Activated CD4-positive, alpha-beta T cell treated with anti-CD3 and anti-CD28 coated beads, Interleukin-2, amount 10 ng/mL, durations not matched to agents 24 days and 14 days (primary cell): Measurements from ENCODE around the gene C10orf90. TPM values are rescaled to one million over a fixed set of nuclear protein-coding genes. Genes with fewer than 3 reads are reported as not detected.

Source experiments
- DNase-seq: peaks from one replicate; pipeline ENCODE4 v3.0.0; 2022
- H3K27ac Mint-ChIP-seq: one replicate; pipeline ENCODE4 v1.8.0; 2022; ENCODE audit warnings: mild to moderate bottlenecking, mixed read lengths
- H3K27me3 Mint-ChIP-seq: one replicate; pipeline ENCODE4 v1.8.0; 2022; ENCODE audit warnings: mixed read lengths
- H3K36me3 Mint-ChIP-seq: one replicate; pipeline ENCODE4 v1.8.0; 2022; ENCODE audit warnings: low read depth, mild to moderate bottlenecking, mixed read lengths
- H3K4me1 Mint-ChIP-seq: one replicate; pipeline ENCODE4 v1.8.0; 2021; ENCODE audit warnings: mixed read lengths
- H3K4me3 Mint-ChIP-seq: one replicate; pipeline ENCODE4 v1.8.0; 2022; ENCODE audit warnings: mild to moderate bottlenecking, moderate library complexity, mixed read lengths
- H3K9me3 Mint-ChIP-seq: one replicate; pipeline ENCODE4 v1.8.0; 2021; ENCODE audit warnings: mixed read lengths
- intact Hi-C: fragments of 100-400 bp; cut with micrococcal nuclease; formaldehyde crosslinking; loops from one replicate; pipeline ENCODE4 v1.15.1; 2023
- total RNA-seq: library from RNA; stranded (reverse); gene quantifications from 2 replicates; pipeline ENCODE4 v1.2.3, GENCODE V29; 2022

Gene C10orf90
- total RNA-seq, 1 donor from 2014 or later, result not detected

DNA sequence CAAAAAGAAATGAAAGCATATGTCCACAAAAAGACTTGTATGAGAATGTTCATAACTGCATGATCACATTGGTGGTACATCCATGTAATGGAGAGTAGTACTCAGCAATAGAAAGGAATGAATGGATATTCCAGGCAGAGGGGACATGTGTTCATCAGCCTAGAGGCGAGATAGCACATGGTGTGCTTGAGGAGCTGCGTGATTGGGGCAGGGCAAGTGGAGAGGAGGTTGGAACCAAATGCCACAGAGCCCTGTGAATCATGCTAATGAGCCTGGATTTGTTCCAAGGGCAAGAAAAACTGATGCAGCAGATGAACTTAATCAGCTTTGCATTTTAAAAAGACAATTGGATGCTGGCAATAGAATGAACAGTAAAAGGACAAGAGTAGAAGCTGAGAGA is 73.3 kb downstream of the C10orf90 start:
- H3K27me3 Mint-ChIP-seq, result no peaks in the 10 kb centered on the region
- no peak overlapping the region for H3K27ac Mint-ChIP-seq
- no peaks in the 10 kb centered on the region for H3K9me3 Mint-ChIP-seq
- no peaks in the 10 kb centered on the region for H3K4me1 Mint-ChIP-seq
- H3K36me3 Mint-ChIP-seq, result no peaks in the 10 kb centered on the region
- intact Hi-C loops, result no loop called here
- H3K4me3 Mint-ChIP-seq, result no peak overlapping the region
- DNase-seq, result no peak

DNA sequence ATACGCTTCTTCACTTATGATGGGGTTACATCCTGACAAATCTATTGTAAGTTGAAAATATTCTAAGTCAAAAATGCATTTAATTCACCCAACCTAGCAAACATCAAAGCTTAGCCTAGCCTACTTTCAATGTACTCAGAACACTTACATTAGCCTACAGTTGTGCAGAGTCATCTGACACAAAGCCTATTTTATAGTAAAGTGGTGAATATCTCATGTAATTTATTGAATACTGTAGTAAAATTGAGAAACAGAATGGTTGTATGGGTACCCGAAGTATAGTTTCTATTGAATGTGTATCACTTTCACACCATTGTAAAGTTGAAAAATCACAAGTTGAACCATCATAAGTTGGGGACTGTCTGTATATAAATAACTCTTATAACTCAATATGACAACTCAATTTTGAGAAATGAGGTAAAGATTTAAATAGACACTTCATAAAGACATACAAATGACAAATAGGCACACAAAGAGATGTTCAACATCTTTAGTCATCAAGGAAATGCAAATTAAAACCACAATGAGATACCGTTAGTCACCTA is 73.9 kb downstream of the C10orf90 start:
- no peaks in the 10 kb centered on the region for H3K27me3 Mint-ChIP-seq
- H3K4me3 Mint-ChIP-seq, result no peak overlapping the region
- no peak overlapping the region for H3K27ac Mint-ChIP-seq
- no peaks in the 10 kb centered on the region for H3K4me1 Mint-ChIP-seq
- intact Hi-C loops, result no loop called here
- no peak for DNase-seq
- H3K36me3 Mint-ChIP-seq, result no peaks in the 10 kb centered on the region
- H3K9me3 Mint-ChIP-seq, result no peaks in the 10 kb centered on the region

- Mint-ChIP-seq H3K4me1 (no peaks in the 10 kb centered on the region), H3K4me3 (no peak overlapping the region), H3K27ac (no peak overlapping the region), H3K9me3 (no peaks in the 10 kb centered on the region), H3K27me3 (no peaks in the 10 kb centered on the region), H3K36me3 (no peaks in the 10 kb centered on the region)
- DNase-seq, result no peak
- intact Hi-C loops, result no loop called here
These were observed 75.3 kb downstream of the C10orf90 start for GRCh38 chr10:126595160-126595559.

- Mint-ChIP-seq H3K27ac (no peak overlapping the region), H3K4me1 (no peaks in the 10 kb centered on the region)
- intact Hi-C loops, result no loop called here
These were observed 76.4 kb downstream of the C10orf90 start for GRCh38 chr10:126593968-126594701.

GRCh38 chr10:126592901-126593300 is 77.6 kb downstream of the C10orf90 start:
- intact Hi-C loops, result no loop called here
- Mint-ChIP-seq H3K4me1 (no peaks in the 10 kb centered on the region), H3K36me3 (no peaks in the 10 kb centered on the region), H3K9me3 (no peaks in the 10 kb centered on the region), H3K27ac (no peak overlapping the region), H3K4me3 (no peak overlapping the region), H3K27me3 (no peaks in the 10 kb centered on the region)
- no peak for DNase-seq

More at GRCh38 chr10:126593968-126594701, 76.4 kb downstream of the C10orf90 start:
- Mint-ChIP-seq H3K36me3 (no peaks in the 10 kb centered on the region), H3K9me3 (no peaks in the 10 kb centered on the region), H3K4me3 (no peak overlapping the region), H3K27me3 (no peaks in the 10 kb centered on the region)
- no peak for DNase-seq

- intact Hi-C loops, result no loop called here
- H3K4me1 Mint-ChIP-seq, result no peaks in the 10 kb centered on the region
- DNase-seq, result no peak
- no peaks in the 10 kb centered on the region for H3K27me3 Mint-ChIP-seq
- H3K9me3 Mint-ChIP-seq, result no peaks in the 10 kb centered on the region
- H3K36me3 Mint-ChIP-seq, result no peaks in the 10 kb centered on the region
- H3K4me3 Mint-ChIP-seq, result no peak overlapping the region
- no peak overlapping the region for H3K27ac Mint-ChIP-seq
These were observed 82.5 kb downstream of the C10orf90 start for GRCh38 chr10:126588024-126588423.

DNA sequence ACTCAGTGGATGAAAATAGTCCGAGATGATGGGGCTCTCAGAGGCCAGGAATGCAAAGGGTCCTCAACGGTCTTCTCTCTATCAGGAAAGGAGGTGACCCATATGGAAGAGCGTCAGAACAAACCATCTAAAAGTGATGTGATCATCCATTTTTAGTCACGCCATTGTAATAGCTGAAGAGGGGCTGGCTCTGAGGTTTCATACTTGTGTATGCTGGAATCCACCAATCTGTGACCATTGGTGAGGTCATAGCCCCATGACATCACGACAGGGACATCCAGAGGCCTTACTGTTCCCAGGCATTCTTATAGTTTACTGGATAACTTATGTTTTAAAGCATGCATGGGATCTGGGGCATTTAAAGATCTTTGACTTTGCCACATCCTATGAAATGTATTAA is 83.6 kb downstream of the C10orf90 start:
- Mint-ChIP-seq H3K27me3 (no peaks in the 10 kb centered on the region), H3K36me3 (no peaks in the 10 kb centered on the region), H3K4me1 (no peaks in the 10 kb centered on the region), H3K9me3 (no peaks in the 10 kb centered on the region), H3K4me3 (no peak overlapping the region), H3K27ac (no peak overlapping the region)
- DNase-seq, result no peak
- intact Hi-C loops, result no loop called here

- intact Hi-C loops, result no loop called here
- no peaks in the 10 kb centered on the region for H3K9me3 Mint-ChIP-seq
- no peaks in the 10 kb centered on the region for H3K27me3 Mint-ChIP-seq
- H3K4me3 Mint-ChIP-seq, result no peak overlapping the region
- H3K36me3 Mint-ChIP-seq, result no peaks in the 10 kb centered on the region
- no peaks in the 10 kb centered on the region for H3K4me1 Mint-ChIP-seq
- no peak for DNase-seq
- H3K27ac Mint-ChIP-seq, result no peak overlapping the region
These were observed 84.4 kb downstream of the C10orf90 start for GRCh38 chr10:126586128-126586527.

DNA sequence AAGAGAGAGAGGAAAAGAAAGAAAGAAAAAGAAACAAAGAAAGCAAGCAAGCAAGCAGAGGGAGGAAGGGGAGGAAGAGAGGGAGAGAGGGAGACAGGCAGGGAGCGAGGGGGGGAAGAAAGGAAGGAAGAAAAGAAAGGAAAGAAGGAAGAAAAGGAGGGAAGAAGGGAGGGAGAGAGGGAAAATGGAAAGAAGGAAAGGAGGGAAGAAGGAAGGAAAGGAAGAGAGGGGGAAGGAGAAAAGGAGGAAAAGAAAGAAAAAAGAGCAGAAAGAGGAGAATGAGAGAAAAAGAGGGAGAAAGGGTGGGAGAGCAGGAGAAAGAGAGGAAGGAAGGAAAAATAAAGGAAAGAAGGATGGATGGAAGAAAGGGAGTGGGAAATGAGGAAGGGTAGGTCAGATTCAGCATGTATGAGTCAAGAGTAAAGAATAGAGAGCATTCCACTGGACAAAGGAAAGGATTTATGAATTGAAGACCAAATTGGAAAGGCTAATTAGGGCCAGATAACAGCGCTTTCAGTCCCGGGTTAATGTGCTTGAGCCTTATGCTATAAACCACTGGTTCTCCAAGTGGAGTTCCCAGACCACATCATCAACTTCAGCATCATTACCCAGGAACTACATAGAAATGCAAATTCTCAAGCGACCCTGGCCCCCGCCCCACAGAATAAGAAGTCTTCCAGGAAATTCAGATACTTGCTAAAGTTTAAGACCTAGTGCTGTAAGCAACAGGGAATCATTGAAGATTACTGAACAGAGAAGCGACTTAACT is 85.1 kb downstream of the C10orf90 start:
- intact Hi-C loops, result no loop called here
- Mint-ChIP-seq H3K27me3 (no peaks in the 10 kb centered on the region), H3K4me3 (no peak overlapping the region), H3K9me3 (no peaks in the 10 kb centered on the region), H3K36me3 (no peaks in the 10 kb centered on the region), H3K4me1 (no peaks in the 10 kb centered on the region), H3K27ac (no peak overlapping the region)
- DNase-seq, result no peak

DNA sequence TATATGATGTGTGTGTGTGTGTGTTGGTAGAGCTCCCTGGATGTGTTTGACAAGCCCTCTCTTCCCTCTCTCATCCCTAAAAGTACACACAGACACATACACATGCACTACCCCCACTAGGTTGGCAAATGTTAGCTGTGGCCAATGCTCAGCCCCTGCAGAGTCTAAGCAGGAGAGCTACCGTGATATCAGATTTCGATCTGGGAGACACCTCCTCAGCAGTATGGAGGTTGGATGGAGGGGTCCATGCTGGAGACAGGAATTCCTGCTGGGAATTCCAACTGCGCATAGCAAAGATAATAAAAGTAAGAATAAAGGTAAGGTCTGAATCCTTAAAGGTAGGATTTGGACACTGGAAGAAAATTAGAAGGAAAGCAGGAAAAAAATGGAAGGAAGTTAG is 85.7 kb downstream of the C10orf90 start:
- no peaks in the 10 kb centered on the region for H3K4me1 Mint-ChIP-seq
- H3K27me3 Mint-ChIP-seq, result no peaks in the 10 kb centered on the region
- no peak for DNase-seq

GRCh38 chr10:126583552-126584200 is 86.8 kb downstream of the C10orf90 start:
- H3K36me3 Mint-ChIP-seq, result no peaks in the 10 kb centered on the region
- no peaks in the 10 kb centered on the region for H3K4me1 Mint-ChIP-seq
- H3K4me3 Mint-ChIP-seq, result no peak overlapping the region
- no peak for DNase-seq
- intact Hi-C loops, result no loop called here
- no peaks in the 10 kb centered on the region for H3K9me3 Mint-ChIP-seq
- no peaks in the 10 kb centered on the region for H3K27me3 Mint-ChIP-seq
- H3K27ac Mint-ChIP-seq, result no peak overlapping the region

More for the DNA sequence above, 85.7 kb downstream of the C10orf90 start:
- Mint-ChIP-seq H3K36me3 (no peaks in the 10 kb centered on the region), H3K27ac (no peak overlapping the region), H3K9me3 (no peaks in the 10 kb centered on the region), H3K4me3 (no peak overlapping the region)
- intact Hi-C loops, result no loop called here

- intact Hi-C loops, result no loop called here
- Mint-ChIP-seq H3K9me3 (no peaks in the 10 kb centered on the region), H3K27ac (no peak overlapping the region), H3K4me3 (no peak overlapping the region), H3K4me1 (no peaks in the 10 kb centered on the region), H3K27me3 (no peaks in the 10 kb centered on the region), H3K36me3 (no peaks in the 10 kb centered on the region)
- no peak for DNase-seq
These were observed 88.8 kb downstream of the C10orf90 start for GRCh38 chr10:126581648-126582046.

DNA sequence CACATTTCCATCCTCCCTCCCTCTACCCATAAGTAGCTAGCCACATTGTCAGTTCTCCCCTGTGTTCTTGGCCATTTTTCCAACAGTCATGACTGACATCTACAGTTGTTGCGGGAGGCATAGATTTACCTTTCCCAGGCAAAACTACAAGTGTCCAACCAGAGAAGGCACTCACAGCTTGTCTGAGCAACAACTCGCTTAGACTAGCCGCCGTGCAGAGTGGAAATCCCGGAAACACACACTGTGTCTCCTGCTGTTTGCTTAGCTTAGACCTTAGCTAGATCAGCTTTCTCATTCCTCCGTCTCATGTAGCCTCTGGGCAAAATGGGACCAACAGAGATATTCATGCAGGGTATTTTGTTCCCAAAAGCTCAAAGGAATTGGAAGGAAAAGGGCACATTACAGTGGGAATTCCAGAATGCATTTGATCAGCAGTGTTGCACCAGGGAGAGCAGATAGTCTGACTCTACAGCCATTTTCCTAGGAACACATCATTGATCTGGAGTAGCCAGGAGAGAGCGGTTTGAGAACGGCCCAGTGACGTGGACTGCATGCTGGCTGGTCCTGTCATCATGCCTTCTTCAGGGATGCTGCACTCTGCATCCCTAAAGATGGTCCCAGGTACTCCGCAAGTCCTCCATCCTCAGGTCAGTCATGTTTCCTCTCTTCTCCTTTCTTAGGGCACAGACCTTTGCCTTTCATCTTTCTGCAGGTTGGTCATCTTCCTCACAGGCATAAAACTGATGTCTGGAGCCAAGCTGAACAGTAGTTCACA is 89.4 kb downstream of the C10orf90 start:
- Mint-ChIP-seq H3K4me1 (no peaks in the 10 kb centered on the region), H3K4me3 (no peak overlapping the region), H3K27me3 (no peaks in the 10 kb centered on the region), H3K9me3 (no peaks in the 10 kb centered on the region), H3K27ac (no peak overlapping the region), H3K36me3 (no peaks in the 10 kb centered on the region)
- no peak for DNase-seq
- intact Hi-C loops, result no loop called here
